CD4-positive, alpha-beta T cell treated with Interleukin-4 for 4 hours (primary cell): Measurements from ENCODE around the gene ZNRF1.
"Not testable (repeated sequence)": the region's sequence is repeated elsewhere in the genome, so short reads cannot be mapped to it uniquely, and the experiment has no call there.

Experiments used
- DNase-seq: peaks from one replicate; pipeline ENCODE4 v3.0.0-alpha.2; 2020

ZNRF1 gene

DNA sequence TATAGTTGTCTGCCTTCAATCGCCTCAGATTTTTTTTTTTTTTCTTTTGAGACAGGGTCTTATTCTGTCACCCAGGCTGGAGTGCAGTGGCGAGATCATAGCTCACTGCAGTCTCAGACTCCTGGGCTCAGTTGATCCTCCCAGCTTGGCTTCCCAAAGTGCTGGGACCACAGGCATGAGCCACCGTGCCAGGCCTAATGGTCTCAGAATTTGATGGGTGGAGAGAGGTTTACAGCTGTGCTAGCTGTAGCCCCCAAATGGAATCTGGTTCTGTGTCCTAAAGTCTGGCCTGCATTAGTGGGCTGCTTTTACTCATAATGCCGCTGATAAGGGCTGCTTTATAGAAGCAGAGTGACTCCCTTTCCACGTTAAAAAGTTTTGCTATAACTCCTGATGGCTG lies 5.1 kb downstream of the ZNRF1 start:
- no peak for DNase-seq

DNA sequence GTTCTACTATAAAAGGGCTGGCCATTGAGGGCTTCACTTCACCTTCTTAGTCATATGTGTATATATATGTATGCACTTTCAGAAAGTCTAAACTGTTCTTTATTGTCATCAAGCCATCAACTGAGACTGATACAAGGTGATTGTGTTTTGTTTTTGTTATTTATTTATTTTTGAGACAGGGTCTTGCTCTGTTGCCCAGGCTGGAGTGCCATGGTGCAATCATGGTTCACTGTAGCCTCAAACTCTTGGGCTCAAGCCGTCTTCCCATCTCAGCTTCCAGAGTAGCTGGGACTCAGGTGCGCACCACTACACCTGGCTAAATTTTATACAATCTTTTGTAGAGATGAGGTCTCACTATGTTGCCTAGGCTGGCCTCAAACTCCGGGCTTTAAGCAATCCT lies 5.6 kb downstream of the ZNRF1 start:
- DNase-seq = no peak

DNA sequence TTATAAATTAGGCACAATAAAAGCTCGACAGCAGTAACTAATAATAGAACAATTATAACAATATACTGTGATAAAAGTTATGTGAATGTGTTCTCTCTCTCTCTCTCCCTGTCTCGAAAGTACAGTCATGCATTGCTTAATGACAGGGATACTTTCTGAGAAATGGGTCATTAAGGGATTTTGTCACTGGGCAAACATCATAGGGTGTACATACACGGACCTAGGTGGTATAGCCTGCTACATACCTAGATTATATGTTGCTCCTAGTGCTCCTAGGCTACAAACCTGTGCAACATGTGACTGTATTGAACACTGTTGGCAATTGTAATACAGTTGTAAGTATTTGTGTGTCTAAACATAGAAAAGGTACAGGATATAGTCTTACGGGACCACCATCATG lies 6.9 kb downstream of the ZNRF1 start:
- no peak for DNase-seq

DNA sequence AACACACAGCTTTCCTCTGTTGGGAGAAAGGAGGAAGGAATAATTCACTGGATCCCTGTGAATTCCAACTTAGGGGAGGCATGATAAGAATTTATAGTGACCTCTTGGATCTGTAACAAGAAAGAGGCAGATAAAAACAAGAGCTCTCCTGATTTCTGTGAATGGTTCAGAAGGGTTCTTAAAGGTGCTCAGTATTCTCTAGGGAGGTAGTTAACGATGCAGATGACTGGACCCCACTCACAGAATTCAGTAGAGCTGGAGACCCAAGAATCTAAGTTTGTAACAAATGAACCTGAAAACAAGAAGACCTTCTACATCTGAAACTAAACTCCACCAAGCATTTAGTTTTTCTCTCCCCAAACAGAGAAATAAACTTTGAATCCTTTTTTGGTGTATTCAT lies 8.6 kb downstream of the ZNRF1 start:
- no peak for DNase-seq

DNA sequence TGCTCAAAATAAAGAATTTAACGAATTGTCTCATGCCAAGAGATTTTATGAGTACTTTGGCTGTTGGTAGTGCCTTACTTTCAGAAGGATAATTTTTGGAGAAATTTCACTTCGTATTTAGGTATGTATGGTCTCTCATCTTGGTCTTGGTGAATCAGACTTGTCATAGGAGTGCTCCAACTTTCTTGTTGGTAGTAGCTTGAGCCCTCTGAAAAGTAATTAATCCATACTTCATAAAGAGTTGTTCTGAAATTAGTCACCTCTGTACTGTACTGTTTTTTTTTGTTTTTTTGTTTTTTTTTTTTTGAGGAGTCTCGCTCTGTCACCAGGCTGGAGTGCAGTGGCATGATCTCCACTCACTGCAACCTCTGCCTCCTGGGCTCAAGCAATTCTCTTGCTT lies 11.6 kb downstream of the ZNRF1 start:
- DNase-seq = no peak

DNA sequence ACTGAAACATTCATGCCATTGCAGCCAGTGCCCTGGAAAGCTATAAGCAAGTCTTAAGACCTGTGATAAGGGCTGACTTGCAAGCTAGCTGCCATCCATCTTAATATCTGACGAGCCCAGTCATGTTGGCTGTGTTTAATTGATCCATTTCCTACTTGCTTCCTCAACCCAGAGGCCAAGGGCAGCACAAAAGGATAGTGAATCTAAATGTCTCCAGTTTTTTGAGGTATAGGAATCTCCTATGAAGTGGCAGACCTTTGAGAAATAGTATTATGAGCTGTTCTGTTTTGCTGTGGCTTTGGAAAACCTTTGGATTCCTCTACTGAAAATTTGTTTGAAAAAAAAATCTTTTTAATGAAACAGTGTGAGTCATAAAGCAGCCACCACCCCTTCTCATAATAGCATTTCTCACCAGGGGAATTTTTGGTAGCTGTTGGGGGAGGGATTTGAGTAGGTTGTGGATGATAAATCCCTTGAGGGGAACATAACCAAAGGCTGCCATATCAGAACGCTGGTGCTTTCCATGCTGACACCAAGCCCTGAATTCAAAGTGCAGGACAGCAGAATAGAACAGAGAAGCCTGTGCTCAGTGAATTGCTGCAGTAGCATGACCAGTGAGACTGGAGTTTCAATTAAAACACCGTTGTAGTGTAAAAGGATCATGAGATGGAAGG lies 12.9 kb downstream of the ZNRF1 start:
- DNase-seq = peak; percentile 77

DNA sequence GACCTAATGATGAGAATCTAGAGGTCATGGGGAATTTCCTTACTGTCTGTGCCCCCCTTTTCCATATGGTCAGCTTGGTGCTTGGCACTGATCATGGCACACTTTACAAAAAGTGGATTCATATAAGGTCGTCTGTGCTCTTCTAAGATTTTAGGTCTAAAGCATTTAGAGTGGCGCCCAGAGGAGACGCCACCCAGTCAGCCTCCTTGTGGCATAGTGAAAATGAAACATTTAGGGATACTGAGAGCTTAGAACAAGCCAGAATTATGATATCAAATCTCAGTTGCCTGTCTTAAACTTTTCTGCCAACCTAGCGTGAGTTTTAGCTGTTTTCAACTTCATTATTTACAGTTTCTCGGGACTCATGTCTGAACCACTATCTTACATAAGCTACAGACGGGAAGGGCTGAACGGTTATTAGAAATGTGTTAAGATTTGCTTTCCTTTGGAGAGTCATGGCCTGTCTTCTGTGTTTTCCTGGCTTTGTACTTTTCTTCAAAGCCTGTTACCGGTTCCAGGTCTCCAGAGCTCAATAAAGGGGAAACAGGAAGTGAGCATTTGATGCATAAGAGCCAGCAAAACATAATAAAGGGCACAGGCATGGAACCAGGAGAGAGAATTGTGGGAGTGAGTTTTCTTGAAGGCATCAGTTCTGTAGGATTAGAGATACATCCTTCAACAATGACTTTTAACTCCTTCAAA lies 13.7 kb downstream of the ZNRF1 start:
- no peak for DNase-seq

DNA sequence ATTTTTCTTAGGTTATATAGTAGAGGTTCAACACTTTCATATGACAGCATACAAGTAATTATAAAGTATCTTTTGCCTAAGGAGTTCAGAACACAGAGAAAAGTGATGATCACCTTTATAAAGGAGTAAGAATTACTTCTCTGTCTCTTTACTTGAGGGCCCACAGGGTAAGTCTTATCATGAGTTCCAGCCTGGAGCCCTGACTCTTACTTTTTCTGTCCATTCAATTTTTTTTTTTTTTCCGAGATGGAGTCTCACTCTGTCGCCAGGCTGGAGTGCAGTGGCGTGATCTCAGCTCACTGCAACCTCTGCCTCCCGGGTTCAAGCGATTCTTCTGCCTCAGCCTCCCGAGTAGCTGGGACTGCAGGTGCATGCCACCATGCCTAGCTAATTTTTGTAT lies 14.3 kb downstream of the ZNRF1 start:
- DNase-seq = not testable (repeated sequence)

DNA sequence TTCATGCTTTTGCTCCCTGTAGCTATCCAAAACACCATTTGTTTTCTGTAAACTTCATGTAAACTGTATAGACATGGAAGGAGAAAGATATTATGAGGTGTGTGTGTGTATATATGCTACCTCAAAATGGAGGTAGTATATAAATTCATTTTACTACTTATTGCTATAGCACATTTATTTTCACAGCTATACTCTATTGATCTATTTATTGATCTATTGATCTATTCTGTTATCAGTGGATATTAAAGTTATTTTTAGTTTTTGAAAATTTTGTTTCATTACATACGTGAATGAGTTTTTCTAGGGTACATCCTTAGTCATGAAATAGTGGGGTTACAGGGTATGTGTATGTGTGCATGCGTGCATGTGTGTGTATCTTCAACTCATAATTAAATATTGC lies 15.5 kb downstream of the ZNRF1 start:
- no peak for DNase-seq

DNA sequence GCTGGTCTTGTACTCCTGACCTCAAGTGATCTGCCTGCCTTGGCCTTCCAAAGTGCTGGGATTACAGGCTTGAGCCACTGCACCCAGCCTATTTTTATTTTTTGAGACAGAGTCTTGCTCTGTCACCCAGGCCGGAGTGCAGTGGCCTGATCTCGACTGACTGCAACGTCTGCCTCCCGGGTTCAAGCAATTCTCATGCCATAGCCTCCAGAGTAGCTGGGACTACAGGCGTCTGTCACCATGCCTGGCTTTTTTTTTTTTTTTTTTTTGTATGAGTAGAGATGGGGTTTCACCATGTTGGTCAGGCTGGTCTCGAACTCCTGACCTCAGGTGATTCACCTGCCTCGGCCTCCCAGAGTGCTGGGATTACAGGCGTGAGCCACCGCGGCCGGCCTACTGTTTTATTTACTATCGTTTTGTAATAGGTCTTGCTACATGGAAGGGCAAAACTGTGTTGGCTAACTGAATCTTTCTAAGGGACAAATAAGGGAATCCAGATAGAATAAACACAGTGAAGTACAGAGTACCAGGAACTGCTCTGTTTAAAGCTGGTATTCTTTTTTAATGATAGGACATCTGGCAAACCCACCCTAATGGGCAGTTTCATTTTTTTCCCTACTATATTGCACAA lies 17.7 kb downstream of the ZNRF1 start:
- not testable (repeated sequence) for DNase-seq

DNA sequence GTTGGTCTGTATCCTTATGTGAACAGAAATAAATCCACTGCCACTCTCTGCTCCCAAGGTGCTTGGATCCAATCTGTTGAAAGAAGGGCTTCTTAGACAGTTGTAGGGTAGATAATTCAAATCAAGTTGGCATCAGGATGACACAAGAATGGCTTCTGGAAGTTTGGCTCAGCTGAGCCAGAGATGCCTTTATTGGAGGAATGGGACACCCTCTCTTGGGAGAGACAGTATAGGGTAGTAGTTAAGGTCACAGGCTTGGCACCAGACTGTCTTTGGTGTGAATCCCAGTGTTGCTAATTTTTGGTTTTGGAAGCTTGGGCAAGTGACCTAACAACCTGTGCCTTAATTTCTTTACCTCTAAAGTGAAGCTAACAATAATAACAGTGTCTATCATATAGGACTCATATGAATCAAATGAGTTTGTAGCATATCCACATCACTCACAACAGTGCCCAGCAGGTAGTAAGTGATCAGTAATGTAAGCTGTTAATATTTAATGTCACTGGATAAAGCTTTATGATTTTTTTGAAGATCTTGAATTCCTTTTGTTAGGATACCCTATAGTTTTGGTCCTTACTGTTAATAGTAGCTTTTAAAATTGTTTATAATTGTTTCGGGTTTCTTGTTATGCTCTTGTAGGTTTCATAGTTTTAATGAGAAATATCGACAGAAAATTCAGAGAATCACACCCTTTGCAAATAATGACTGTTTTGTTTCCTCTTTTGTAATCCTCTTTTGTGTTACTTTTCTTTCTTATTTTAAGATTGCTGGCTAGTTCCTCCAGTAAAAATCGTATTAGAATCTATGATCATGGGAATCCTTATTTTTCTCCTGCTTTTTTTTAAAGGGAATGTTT lies 19.1 kb downstream of the ZNRF1 start:
- DNase-seq = no peak

DNA sequence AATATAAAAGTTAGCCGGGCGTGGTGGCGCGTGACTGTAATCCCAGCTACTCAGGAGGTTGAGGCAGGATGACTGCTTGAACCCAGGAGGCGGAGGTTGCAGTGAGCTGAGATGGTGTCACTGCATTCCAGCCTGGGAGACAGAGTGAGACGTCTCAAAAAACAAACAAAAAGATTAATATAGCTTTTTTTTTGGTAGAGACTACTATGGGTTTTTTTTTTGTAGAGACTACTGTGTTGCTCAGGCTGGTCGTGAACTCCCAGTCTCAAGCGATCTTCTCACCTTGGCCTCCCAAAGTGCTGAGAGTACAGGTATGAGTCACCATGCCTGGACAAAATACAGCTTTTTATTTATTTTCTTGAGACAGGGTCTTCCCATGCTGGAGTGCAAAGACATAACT lies 20.2 kb downstream of the ZNRF1 start:
- no peak for DNase-seq

DNA sequence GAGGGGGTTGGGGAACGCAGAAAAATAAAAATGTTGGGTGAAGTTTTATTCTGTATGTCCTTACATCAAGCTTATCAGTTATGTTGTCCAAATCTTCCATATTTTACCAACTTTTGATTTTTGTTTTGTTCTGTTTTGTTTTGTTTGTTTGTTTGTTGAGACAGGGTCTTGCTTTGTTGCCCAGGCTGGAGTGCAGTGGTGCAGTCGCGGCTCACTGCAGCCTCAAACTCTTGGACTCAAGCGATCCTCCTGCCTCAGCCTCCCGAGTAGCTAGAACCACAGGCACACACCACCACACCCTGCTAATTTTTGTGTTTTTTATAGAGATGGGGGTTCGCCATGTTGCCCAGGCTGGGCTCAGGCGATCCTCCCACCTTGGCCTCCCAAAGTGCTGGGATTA lies 20.8 kb downstream of the ZNRF1 start:
- DNase-seq = no peak

DNA sequence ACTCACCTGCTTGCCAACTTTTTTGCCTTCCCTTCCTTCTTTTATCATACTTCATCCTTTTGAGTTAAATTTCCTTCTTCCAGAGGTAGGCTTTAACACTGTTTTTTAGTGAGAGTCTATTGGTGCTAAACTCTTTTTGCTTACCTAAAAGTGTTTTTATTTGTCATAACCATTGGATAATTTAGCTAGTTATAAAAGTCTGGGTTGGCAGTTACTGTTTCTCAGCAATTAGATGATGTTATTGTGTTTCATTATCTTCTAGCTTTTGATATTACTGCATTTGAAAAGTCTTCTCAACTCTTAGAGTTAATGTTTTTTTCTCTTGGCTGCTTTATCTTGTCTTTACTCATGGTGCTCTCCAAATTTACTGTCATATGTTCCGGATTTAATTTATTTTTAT lies 22.6 kb downstream of the ZNRF1 start:
- no peak for DNase-seq

DNA sequence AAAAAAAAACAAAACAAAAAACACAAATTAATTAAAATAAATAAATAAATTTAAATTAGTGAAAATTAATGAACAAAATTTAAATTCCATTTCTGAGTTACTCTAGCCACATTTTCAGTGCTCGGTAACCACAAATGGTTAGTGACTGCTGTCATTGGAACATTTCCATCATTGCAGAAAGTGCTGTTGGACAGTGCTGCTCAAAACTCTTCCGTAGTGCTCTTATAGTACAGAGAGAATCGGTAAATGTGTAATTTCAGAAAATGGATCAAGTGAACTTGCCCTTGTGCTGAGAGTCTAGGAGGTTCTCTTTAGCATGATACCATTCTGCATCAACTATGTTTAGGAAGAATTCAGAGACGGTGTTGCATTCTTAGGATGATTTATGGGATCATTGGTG lies 23.7 kb downstream of the ZNRF1 start:
- no peak for DNase-seq

DNA sequence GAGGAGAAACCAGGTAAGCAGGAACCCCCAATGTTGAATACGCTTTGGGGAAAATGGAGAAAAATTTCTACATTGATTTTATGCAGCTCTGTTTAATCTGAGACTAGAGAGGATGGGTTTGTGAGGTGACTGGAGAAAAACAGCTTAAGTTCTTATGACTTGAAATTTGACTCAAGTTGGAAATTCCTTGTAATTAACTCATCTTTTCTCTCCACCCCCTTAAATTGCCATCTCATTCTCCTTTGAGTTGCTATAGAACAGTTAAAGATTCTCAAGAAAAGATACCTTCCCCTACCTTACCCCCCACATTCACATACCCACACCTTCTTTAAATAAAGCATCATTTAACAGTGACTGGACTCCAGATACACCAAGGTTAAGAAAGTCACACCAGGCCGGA lies 24.2 kb downstream of the ZNRF1 start:
- no peak for DNase-seq

DNA sequence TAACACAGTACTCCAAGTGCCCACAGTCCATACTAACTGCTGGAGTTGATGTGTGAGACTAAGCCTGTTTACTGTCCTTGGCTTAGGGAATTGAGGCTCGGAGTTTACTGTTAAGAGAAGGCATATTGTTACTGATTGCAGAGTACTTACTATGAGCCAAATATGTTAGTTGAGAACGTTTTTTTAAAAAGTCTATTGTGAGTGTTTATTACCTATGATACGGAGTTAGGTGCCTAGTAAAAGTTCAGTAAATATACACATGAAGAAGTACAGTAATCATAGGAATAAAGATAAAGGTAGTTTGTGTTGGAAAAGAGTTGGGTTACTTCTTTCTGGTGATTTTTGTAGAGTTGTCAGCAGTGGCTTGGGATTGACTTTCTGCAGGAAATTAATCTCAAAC lies 25.4 kb downstream of the ZNRF1 start:
- DNase-seq = no peak

DNA sequence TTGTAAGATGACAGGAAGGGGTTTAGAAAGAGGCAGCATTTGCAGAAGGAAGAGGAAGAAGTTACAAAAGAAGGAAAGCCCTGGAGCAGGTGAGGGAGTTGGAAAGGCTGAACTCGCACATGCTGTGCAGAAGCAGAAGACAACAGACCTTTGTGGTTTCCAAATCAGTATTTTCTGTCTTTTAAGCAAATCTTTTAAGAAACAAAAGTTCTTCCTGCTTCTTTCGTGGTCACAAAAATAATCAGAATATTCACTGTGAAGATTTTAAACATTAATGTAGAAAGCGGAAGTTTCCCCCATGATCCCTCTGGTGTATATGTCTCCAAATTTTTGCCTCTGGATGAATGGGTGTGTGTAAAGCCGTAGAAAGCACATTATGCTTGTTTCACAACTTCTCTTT lies 25.8 kb downstream of the ZNRF1 start:
- no peak for DNase-seq

DNA sequence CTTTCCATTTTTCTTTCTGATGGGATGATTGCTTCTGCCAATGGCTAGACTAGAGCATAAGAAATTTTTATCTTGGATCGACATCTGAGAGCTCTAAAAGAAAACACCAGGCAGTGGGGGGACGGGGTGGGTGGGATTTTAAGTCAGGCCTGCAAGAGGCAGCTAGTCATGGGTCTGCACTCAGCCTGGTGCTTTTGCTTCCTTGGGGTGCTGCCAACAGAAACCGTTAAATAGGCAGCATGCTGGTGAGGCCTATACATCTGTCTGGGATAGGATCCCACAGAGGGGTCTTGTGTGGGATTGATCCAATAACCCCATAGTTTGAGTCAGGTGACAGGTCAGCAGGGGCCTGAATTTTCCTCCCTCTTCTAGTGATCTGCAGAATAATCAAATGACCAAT lies 26.9 kb downstream of the ZNRF1 start:
- no peak for DNase-seq

DNA sequence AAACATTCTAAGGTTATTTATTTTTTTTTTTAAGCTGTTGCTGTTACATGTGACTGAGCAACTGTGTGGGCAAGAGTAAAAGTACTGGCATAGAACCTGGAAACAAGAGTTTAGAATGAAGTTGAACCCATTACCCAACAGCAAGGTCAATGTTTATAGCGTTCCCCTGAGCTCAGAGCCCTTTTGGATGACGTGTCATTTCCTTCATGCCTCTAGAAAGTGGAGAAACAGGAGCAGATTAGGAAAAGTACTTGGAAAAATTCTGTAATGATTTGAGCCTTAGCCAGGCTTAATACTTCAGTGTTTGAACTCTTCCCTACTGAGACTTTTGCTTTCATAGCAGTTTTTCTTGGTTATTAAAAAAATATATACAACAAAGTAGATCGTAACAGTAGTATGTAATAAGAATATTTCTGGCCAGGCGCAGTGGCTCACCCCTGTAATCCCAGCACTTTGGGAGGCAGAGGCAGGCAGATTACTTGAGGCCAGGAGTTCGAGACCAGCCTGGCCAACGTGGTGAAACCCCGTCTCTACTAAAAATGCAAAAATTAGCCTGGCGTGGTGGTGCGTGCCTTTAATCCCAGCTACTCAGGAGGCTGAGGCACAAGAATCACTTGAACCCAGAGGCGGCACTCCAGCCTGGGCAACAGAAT lies 27.5 kb downstream of the ZNRF1 start:
- not testable (repeated sequence) for DNase-seq

DNA sequence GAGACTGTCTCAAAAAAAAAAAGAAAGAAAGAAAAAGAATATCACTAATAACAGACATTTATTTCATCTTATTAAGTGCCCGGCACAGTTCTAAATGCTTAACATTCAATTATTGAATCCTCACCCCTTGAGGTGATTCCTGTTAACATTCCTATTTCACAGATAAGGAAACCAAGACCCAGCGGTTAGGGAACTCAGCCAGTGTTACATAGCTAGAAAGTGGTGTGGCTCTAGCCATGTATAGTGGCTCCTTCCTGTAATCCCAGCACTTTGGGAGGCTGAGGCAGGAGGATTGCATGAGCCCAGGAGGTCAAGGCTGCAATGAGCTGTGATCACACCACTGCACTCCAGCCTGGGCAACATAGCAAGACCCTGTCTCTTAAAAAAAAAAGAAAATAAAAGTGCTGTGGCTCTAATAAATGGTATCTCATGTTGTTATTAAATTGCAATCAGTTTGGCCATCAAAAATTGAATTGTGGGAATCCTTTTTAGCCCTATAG lies 28.1 kb downstream of the ZNRF1 start:
- DNase-seq = no peak

DNA sequence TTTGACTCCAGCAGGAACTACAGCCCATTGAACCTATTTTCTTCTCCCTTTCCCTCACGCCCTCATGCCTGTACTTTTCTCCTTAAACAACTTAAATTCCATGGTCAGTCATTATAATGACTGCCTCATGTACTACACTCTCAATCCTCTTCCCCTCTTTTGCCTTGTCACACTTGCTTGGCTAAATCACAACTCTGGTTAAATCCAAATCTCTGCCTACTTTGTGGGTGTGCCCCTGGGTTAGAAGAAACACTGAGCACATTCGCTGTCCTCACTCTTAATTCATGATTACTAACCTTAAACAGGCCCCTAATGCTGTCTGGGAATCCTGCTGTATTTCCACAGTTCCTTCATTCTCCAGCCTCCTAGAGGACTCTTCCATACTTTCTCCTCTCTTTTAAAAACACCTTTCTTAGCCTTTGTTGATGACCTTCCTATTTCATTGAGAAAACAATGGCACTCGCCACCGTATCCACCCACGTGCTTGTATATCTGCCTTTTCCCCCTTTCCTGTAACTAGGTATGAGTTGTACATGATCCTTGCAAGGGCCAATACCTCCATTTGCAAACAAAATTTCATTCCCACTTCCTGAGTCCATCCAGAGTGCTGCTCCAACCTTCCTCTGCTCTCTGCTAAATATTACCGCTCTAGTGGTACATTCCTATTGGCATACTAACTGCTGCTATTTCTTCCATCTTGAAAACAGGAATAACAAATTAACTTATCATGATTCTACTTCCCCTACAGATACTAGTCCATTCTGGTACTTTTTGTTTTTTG lies 28.9 kb downstream of the ZNRF1 start:
- no peak for DNase-seq
